ENCODE data around the gene HOXD10. TPM values are rescaled to one million over a fixed set of nuclear protein-coding genes. Genes with fewer than 3 reads are reported as not detected.
A peak's percentile ranks its signal among the peaks of the same experiment; 100 is the strongest.

The HOXD10 gene
- 0.03 TPM in 1 of 2 replicates, not detected in the other for total RNA-seq (2014; rRNA removed; shearing (Covaris generic))

- Histone ChIP-seq H3K4me3 (ENCODE audit: insufficient read depth, low read depth, low read length) (peak within 1 kb of the TSS; percentile 7; the same call in 1 of the 2 replicates), H3K36me3 (replicated peaks; ENCODE audit: control insufficient read depth, insufficient read depth, low read length) (no peaks in the 10 kb centered on the region), H3K27me3 (ENCODE audit: control insufficient read depth, insufficient read depth, low read length) (peaks cover 100% of the 10 kb centered on the region)
- DNase-seq: peak; percentile 93
These were observed at the start of gene HOXD10 for GRCh38 chr2:176115883-176116813. Gene HOXD10 (plus strand): TSS chr2:176116778. CDS start chr2:176116834, 56 bp downstream.

- Histone ChIP-seq H3K4me3 (ENCODE audit: insufficient read depth, low read depth, low read length) (no peak overlapping the region), H3K36me3 (replicated peaks; ENCODE audit: control insufficient read depth, insufficient read depth, low read length) (no peaks in the 10 kb centered on the region), H3K27me3 (ENCODE audit: control insufficient read depth, insufficient read depth, low read length) (peaks cover 86% of the 10 kb centered on the region)
- DNase-seq: peak; percentile 60
These were observed 48.8 kb upstream of the HOXD10 start for GRCh38 chr2:176067589-176068418.

DNA sequence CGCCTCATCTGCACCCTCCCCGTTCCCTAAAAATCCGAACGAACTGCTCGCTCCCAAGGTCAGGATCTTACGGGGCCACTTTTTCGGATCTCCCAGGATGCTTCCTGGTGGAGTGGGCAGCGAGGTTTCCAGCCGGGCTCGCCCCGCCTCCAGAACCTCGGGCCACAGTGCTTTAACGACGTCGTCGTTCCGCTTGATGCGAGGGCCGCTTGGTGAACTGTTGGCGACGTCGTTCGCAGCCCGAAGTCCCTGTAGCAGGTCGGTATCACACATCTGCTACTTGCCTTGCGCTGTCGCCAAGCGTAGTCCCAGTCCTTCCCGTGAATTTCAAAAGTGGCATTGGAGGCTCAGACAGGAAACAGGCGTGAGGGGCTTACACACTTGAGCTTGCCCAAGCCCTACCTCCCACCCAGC lies 48.2 kb upstream of the HOXD10 start:
- no peaks in the 10 kb centered on the region for H3K36me3 ChIP-seq (replicated peaks; ENCODE audit: control insufficient read depth, insufficient read depth, low read length)
- H3K4me3 ChIP-seq (ENCODE audit: insufficient read depth, low read depth, low read length): no peak overlapping the region

GRCh38 chr2:176071330-176072291 lies 45.0 kb upstream of the HOXD10 start:
- peaks cover 100% of the 10 kb centered on the region for H3K27me3 ChIP-seq (ENCODE audit: control insufficient read depth, insufficient read depth, low read length)
- peak; percentile 53 for DNase-seq
- H3K36me3 ChIP-seq (replicated peaks; ENCODE audit: control insufficient read depth, insufficient read depth, low read length): no peaks in the 10 kb centered on the region
- no peak overlapping the region for H3K4me3 ChIP-seq (ENCODE audit: insufficient read depth, low read depth, low read length)

More for the DNA sequence above, 48.2 kb upstream of the HOXD10 start:
- DNase-seq: no peak
- peaks cover 92% of the 10 kb centered on the region for H3K27me3 ChIP-seq (ENCODE audit: control insufficient read depth, insufficient read depth, low read length)

DNA sequence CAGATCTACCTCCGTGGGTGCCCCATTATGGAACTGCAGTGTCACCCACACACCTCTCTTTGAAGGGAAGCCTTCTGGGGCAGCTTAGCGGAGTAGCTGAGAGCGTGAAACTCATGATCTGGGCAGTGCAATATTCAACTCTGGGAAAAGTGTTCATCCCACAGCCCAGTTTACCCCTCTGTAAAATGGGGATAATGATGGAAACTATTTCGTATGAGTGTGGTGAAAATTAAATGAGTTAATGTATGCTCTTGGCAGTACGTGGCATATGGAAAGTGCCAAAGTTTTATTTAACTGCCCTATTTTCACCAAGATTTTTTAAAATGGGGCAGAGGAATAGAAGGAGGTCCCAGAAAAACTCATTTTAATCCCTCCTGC lies 44.3 kb upstream of the HOXD10 start:
- Histone ChIP-seq H3K4me3 (ENCODE audit: insufficient read depth, low read depth, low read length) (no peak overlapping the region), H3K27me3 (ENCODE audit: control insufficient read depth, insufficient read depth, low read length) (peaks cover 100% of the 10 kb centered on the region), H3K36me3 (replicated peaks; ENCODE audit: control insufficient read depth, insufficient read depth, low read length) (no peaks in the 10 kb centered on the region)
- DNase-seq: no peak

GRCh38 chr2:176072951-176073904 lies 43.4 kb upstream of the HOXD10 start:
- Histone ChIP-seq H3K27me3 (ENCODE audit: control insufficient read depth, insufficient read depth, low read length) (peaks cover 100% of the 10 kb centered on the region), H3K4me3 (ENCODE audit: insufficient read depth, low read depth, low read length) (no peak overlapping the region)
- peak; percentile 50 for DNase-seq

GRCh38 chr2:176074919-176075425 lies 41.6 kb upstream of the HOXD10 start:
- DNase-seq: no peak
- Histone ChIP-seq H3K27me3 (ENCODE audit: control insufficient read depth, insufficient read depth, low read length) (peaks cover 100% of the 10 kb centered on the region), H3K36me3 (replicated peaks; ENCODE audit: control insufficient read depth, insufficient read depth, low read length) (no peaks in the 10 kb centered on the region), H3K4me3 (ENCODE audit: insufficient read depth, low read depth, low read length) (no peak overlapping the region)

More at GRCh38 chr2:176072951-176073904, 43.4 kb upstream of the HOXD10 start:
- no peaks in the 10 kb centered on the region for H3K36me3 ChIP-seq (replicated peaks; ENCODE audit: control insufficient read depth, insufficient read depth, low read length)

DNA sequence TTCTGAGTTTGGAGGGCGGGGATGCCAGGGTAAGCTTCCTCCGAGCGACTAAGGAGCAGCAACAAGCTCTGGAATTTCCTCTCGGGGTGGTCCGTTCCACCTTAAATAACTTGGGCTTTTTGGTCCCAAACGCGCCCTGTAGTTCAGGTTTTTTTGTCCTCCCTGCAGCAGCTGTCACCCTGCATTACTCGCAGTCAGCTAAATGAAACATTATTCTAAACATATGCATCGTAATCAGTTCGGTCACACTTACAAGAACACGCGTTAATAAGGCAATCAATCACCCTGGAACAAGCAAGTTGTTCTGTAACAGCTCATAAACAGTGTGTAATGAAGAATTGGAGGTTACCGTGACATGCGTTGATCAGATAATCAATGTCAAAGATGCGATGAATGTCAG lies 41.1 kb upstream of the HOXD10 start:
- H3K4me3 ChIP-seq (ENCODE audit: insufficient read depth, low read depth, low read length): no peak overlapping the region
- H3K27me3 ChIP-seq (ENCODE audit: control insufficient read depth, insufficient read depth, low read length): peaks cover 98% of the 10 kb centered on the region
- no peak for DNase-seq
- H3K36me3 ChIP-seq (replicated peaks; ENCODE audit: control insufficient read depth, insufficient read depth, low read length): no peaks in the 10 kb centered on the region

- Histone ChIP-seq H3K4me3 (ENCODE audit: insufficient read depth, low read depth, low read length) (no peak overlapping the region), H3K27me3 (ENCODE audit: control insufficient read depth, insufficient read depth, low read length) (peaks cover 98% of the 10 kb centered on the region)
These were observed 40.5 kb upstream of the HOXD10 start for GRCh38 chr2:176076063-176076462.

DNA sequence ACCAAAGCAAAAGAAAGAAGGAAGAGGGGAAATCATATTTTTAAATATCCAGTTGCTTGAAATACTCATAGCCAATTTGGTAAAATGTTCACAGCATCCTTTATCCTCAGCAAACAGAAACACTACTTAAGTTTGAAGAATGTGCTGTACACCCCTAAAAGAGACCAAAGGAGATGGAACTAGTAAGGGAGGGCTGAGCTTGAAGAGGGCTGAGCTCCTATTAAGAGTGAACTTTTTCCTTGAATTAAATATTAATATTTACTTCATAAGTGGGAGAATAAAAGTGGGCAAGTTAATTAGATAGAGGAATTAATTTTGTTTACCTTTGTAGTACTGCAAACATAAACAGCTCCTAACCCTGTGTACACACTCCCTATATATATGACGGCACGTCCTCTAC lies 39.8 kb upstream of the HOXD10 start:
- no peak for DNase-seq

More at GRCh38 chr2:176076063-176076462, 40.5 kb upstream of the HOXD10 start:
- H3K36me3 ChIP-seq (replicated peaks; ENCODE audit: control insufficient read depth, insufficient read depth, low read length): no peaks in the 10 kb centered on the region
- no peak for DNase-seq

GRCh38 chr2:176078541-176079284 lies 37.9 kb upstream of the HOXD10 start:
- H3K27me3 ChIP-seq (ENCODE audit: control insufficient read depth, insufficient read depth, low read length): peaks cover 98% of the 10 kb centered on the region

More for the DNA sequence above, 39.8 kb upstream of the HOXD10 start:
- peaks cover 98% of the 10 kb centered on the region for H3K27me3 ChIP-seq (ENCODE audit: control insufficient read depth, insufficient read depth, low read length)
- no peaks in the 10 kb centered on the region for H3K36me3 ChIP-seq (replicated peaks; ENCODE audit: control insufficient read depth, insufficient read depth, low read length)
- H3K4me3 ChIP-seq (ENCODE audit: insufficient read depth, low read depth, low read length): no peak overlapping the region

DNA sequence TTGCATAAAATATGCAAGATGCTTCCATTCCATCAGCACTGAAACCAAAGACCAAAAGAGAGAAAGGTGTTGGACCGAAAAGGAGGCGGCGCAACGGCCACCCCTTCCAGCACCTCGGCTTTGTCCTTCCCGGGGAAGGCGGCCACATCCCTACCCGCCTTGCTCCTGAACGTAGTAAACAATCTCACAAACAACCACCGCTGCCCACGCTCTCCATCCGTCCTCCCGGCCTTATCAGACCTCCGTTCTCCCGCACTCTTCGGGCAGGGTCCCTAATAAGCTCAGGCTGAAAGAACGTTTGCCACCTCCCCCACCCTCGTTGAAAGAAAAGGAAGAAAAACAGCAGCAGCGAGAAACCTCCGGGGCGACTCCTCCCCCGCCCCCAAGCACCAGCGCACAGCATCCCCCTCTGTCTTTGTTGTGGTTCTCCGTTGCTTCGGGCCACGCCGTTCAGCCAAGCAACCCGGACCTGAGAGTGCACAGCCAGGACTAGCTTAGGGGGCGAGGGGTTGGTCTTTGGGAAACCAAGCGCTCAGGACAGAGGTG lies 37.2 kb upstream of the HOXD10 start:
- H3K27me3 ChIP-seq (ENCODE audit: control insufficient read depth, insufficient read depth, low read length): peaks cover 98% of the 10 kb centered on the region
- H3K4me3 ChIP-seq (ENCODE audit: insufficient read depth, low read depth, low read length): peak overlapping the region; percentile 35; the same call in 1 of the 2 replicates
- peak; percentile 83 for DNase-seq
- no peaks in the 10 kb centered on the region for H3K36me3 ChIP-seq (replicated peaks; ENCODE audit: control insufficient read depth, insufficient read depth, low read length)

More at GRCh38 chr2:176078541-176079284, 37.9 kb upstream of the HOXD10 start:
- H3K4me3 ChIP-seq (ENCODE audit: insufficient read depth, low read depth, low read length): peak overlapping the region; percentile 35; the same call in 1 of the 2 replicates
- no peaks in the 10 kb centered on the region for H3K36me3 ChIP-seq (replicated peaks; ENCODE audit: control insufficient read depth, insufficient read depth, low read length)
- DNase-seq: peak; percentile 24
